ENCODE measurements around the gene LIPG.

GRCh38 chr18:49625021-49625691, 63.3 kb downstream of the LIPG start:
- TF ChIP-seq CTCF (conservative IDR thresholded peaks at IDR 0.05; ENCODE audit: low read length) (no peak), EZH2phosphoT487 (IDR thresholded peaks at IDR 0.05; ENCODE audit: borderline replicate concordance) (no peak)
